PC-3 (cell line): ENCODE measurements around the gene SETBP1. TPM values are rescaled to one million over a fixed set of nuclear protein-coding genes. Genes with fewer than 3 reads are reported as not detected.

Experiments
- ATAC-seq: fragments of 200-7000 bp; cut with Tn5 transposase; 2 replicates; pipeline ENCODE4 v1.9.1; 2020; ENCODE audit warnings: mild to moderate bottlenecking, moderate library complexity
- BruUV-seq: library from RNA; stranded (reverse); fragments of 400-500 nt; replicated peaks from 2 replicates; lab custom pipeline; 2021; lab: Mats Ljungman, UMichigan
- CTCF ChIA-PET: fragments of 300-600 bp; sonication (Branson Sonifier 250); formaldehyde crosslinking; loops from one replicate; lab custom pipeline; 2022; ENCODE audit warnings: antibody characterized with exemption; lab: Charles Lee
- POLR2A ChIA-PET: fragments of 300-600 bp; sonication (Branson Sonifier 250); formaldehyde crosslinking; loops from one replicate; lab custom pipeline; 2022; ENCODE audit warnings: antibody characterized with exemption; ENCODE audit not compliant: unreplicated experiment; lab: Charles Lee
- DNase-seq: peaks from one replicate; pipeline ENCODE4 v3.0.0-alpha.2; 2015
- H2AFZ ChIP-seq: fragments of 300-600 bp; sonication (generic); 2 replicates; pipeline ENCODE4 v1.6.0; 2016; ENCODE audit warnings: antibody characterized with exemption, low read length
- H3F3A ChIP-seq: fragments of 300-600 bp; sonication (generic); one replicate; pipeline ENCODE4 v1.6.0; 2017; ENCODE audit warnings: antibody characterized with exemption, low read length, control low read depth, mild to moderate bottlenecking; ENCODE audit not compliant: unreplicated experiment
- H3K27ac ChIP-seq: fragments of 300-600 bp; sonication (generic); 2 replicates; pipeline ENCODE4 v1.5.1; 2016; ENCODE audit warnings: mild to moderate bottlenecking, low read length
- H3K27me3 ChIP-seq: fragments of 300-600 bp; sonication (generic); 2 replicates; pipeline ENCODE4 v1.6.1; 2016; ENCODE audit warnings: low read length, mixed read lengths
- H3K36me3 ChIP-seq: fragments of 300-600 bp; sonication (generic); 2 replicates; pipeline ENCODE4 v1.6.1; 2016; ENCODE audit warnings: low read depth, mixed run types, low read length, mixed read lengths
- H3K4me1 ChIP-seq: fragments of 300-600 bp; sonication (generic); 2 replicates; pipeline ENCODE4 v1.5.1; 2016; ENCODE audit warnings: low read length; ENCODE audit not compliant: insufficient read depth
- H3K4me2 ChIP-seq: fragments of 300-600 bp; sonication (generic); 2 replicates; pipeline ENCODE4 v1.6.0; 2016; ENCODE audit warnings: low read length
- H3K4me3 ChIP-seq: fragments of 300-600 bp; sonication (generic); 2 replicates; pipeline ENCODE4 v1.5.1; 2016; ENCODE audit warnings: mild to moderate bottlenecking, low read length, mixed read lengths
- H3K79me2 ChIP-seq: fragments of 300-600 bp; sonication (generic); 2 replicates; pipeline ENCODE4 v1.6.1; 2017; ENCODE audit warnings: low read length, mixed read lengths
- H3K9ac ChIP-seq: fragments of 300-600 bp; sonication (generic); 2 replicates; pipeline ENCODE4 v1.6.0; 2016; ENCODE audit warnings: mild to moderate bottlenecking, low read length
- H3K9me2 ChIP-seq: fragments of 300-600 bp; sonication (generic); replicated peaks from 2 replicates; pipeline ENCODE4 v1.6.1; 2016; ENCODE audit warnings: mixed run types, low read length, mixed read lengths
- H3K9me3 ChIP-seq: fragments of 300-600 bp; sonication (generic); 2 replicates; pipeline ENCODE4 v1.6.1; 2016; ENCODE audit warnings: low read length, mixed read lengths
- H4K20me1 ChIP-seq: fragments of 300-600 bp; sonication (generic); 2 replicates; pipeline ENCODE4 v1.6.1; 2016; ENCODE audit warnings: low read length, mixed read lengths
- CTCF ChIP-seq: fragments of 300-600 bp; sonication (generic); conservative IDR thresholded peaks from 2 replicates; pipeline ENCODE4 v1.5.1; 2017; ENCODE audit warnings: antibody characterized with exemption, low read depth, mild to moderate bottlenecking, low read length
- EZH2 ChIP-seq: fragments of 300-600 bp; sonication (generic); IDR thresholded peaks from one replicate; pipeline ENCODE4 v1.6.1; 2017; ENCODE audit warnings: antibody characterized with exemption, mild to moderate bottlenecking, low read length; ENCODE audit not compliant: unreplicated experiment
- EZH2phosphoT487 ChIP-seq: fragments of 300-600 bp; sonication (generic); IDR thresholded peaks from 2 replicates; pipeline ENCODE4 v1.6.1; 2018; ENCODE audit warnings: mild to moderate bottlenecking, antibody characterized with exemption, low read length, borderline replicate concordance
- intact Hi-C: fragments of 100-400 bp; cut with micrococcal nuclease; formaldehyde crosslinking; loops from 2 replicates; pipeline ENCODE4 v1.9.0; 2023
- total RNA-seq: library from RNA; depleted of rRNA; stranded (reverse); fragments of >200 nt; gene quantifications from 2 replicates; pipeline ENCODE4 v1.2.3, GENCODE V29; 2014

SETBP1 gene
- total RNA-seq, 1 experiment from 2014 or later, result 2.3 TPM

- ATAC-seq (no peak), DNase-seq (no peak)
- intact Hi-C loops, result no loop called here
- no peaks in the 10 kb centered on the region for H3K9me3 ChIP-seq
- H3K4me2 ChIP-seq, result no peak overlapping the region
- no peaks in the 10 kb centered on the region for H3K36me3 ChIP-seq
- no peak overlapping the region for H3K27ac ChIP-seq
- H3K27me3 ChIP-seq, result no peaks in the 10 kb centered on the region
- no peaks in the 10 kb centered on the region for H3K9me2 ChIP-seq
- H2AFZ ChIP-seq, result no peak overlapping the region
- H3K4me3 ChIP-seq, result no peak overlapping the region
- no peaks in the 10 kb centered on the region for H4K20me1 ChIP-seq
- no peaks in the 10 kb centered on the region for H3K79me2 ChIP-seq
- H3F3A ChIP-seq, result no peaks in the 10 kb centered on the region
- H3K4me1 ChIP-seq, result no peaks in the 10 kb centered on the region
- ChIA-PET POLR2A (no interaction called here), CTCF (no interaction called here)
- TF ChIP-seq EZH2 (no peak), CTCF (no peak), EZH2phosphoT487 (no peak)
- BruUV-seq, result no TSS peak
- H3K9ac ChIP-seq, result no peak overlapping the region
These were observed 406.1 kb downstream of the SETBP1 start for GRCh38 chr18:45086777-45087176.

GRCh38 chr18:45090526-45091140, 409.9 kb downstream of the SETBP1 start:
- Histone ChIP-seq H3K9me3 (no peaks in the 10 kb centered on the region), H3K9me2 (no peaks in the 10 kb centered on the region), H3K4me3 (no peak overlapping the region), H3K4me2 (no peak overlapping the region), H3K27ac (no peak overlapping the region), H3K36me3 (no peaks in the 10 kb centered on the region), H3F3A (no peaks in the 10 kb centered on the region), H4K20me1 (no peaks in the 10 kb centered on the region), H3K27me3 (no peaks in the 10 kb centered on the region), H3K79me2 (no peaks in the 10 kb centered on the region), H2AFZ (no peak overlapping the region), H3K4me1 (no peaks in the 10 kb centered on the region), H3K9ac (no peak overlapping the region)
- BruUV-seq, result no TSS peak
- DNase-seq, result no peak
- ATAC-seq, result no peak
- ChIA-PET CTCF (no interaction called here), POLR2A (no interaction called here)
- intact Hi-C loops, result no loop called here
- TF ChIP-seq EZH2phosphoT487 (no peak), EZH2 (no peak), CTCF (no peak)

- no peak overlapping the region for H3K4me3 ChIP-seq
- no peak overlapping the region for H3K4me2 ChIP-seq
- no peak overlapping the region for H3K9ac ChIP-seq
- no peaks in the 10 kb centered on the region for H3K27me3 ChIP-seq
- no peaks in the 10 kb centered on the region for H3K9me3 ChIP-seq
- no peak for ATAC-seq
- H3K9me2 ChIP-seq, result no peaks in the 10 kb centered on the region
- CTCF ChIA-PET, result no interaction called here
- H3K4me1 ChIP-seq, result no peaks in the 10 kb centered on the region
- H2AFZ ChIP-seq, result no peak overlapping the region
- POLR2A ChIA-PET, result no interaction called here
- no peaks in the 10 kb centered on the region for H3K79me2 ChIP-seq
- intact Hi-C loops, result no loop called here
- DNase-seq, result no peak
- H3F3A ChIP-seq, result no peaks in the 10 kb centered on the region
- H3K36me3 ChIP-seq, result no peaks in the 10 kb centered on the region
- H4K20me1 ChIP-seq, result no peaks in the 10 kb centered on the region
- no peak for TF ChIP-seq CTCF
- no peak for TF ChIP-seq EZH2
- no peak for TF ChIP-seq EZH2phosphoT487
- no peak overlapping the region for H3K27ac ChIP-seq
- no TSS peak for BruUV-seq
These were observed 419.8 kb downstream of the SETBP1 start for GRCh38 chr18:45100321-45101105.
